Measurements from ENCODE around the gene ABCD3. TPM values are rescaled to one million over a fixed set of nuclear protein-coding genes. Genes with fewer than 3 reads are reported as not detected.

The ABCD3 gene
- total and polyA plus RNA-seq, 2 of the 13 experiments (the other 11 are each of a cell fraction or from before 2014, with no cell fraction given) = 27.5 to 166 TPM

- TF ChIP-seq ARID4A (CRISPR knock-in tag; IDR thresholded peaks at IDR 0.05; ENCODE audit: borderline replicate concordance) = peak; percentile 34; the same call in 1 of the 2 replicates
- no peak for TF ChIP-seq SMAD9 (CRISPR knock-in tag; IDR thresholded peaks at IDR 0.05)
- no peak for TF ChIP-seq GPN1 (CRISPR knock-in tag; IDR thresholded peaks at IDR 0.05; ENCODE audit: borderline replicate concordance)
- no peak for TF ChIP-seq ZHX2 (IDR thresholded peaks at IDR 0.05; ENCODE audit: low read depth)
- peak; percentile 55; the same call in 1 of the 2 replicates for TF ChIP-seq ZHX2 (CRISPR knock-in tag; IDR thresholded peaks at IDR 0.05; ENCODE audit: borderline replicate concordance)
- peak; percentile 41; the same call in 1 of the 2 replicates for TF ChIP-seq TOE1 (CRISPR knock-in tag; IDR thresholded peaks at IDR 0.05)
- TF ChIP-seq ZNF629 (CRISPR knock-in tag; conservative IDR thresholded peaks at IDR 0.05) = no peak
- TF ChIP-seq, protein P1, sequence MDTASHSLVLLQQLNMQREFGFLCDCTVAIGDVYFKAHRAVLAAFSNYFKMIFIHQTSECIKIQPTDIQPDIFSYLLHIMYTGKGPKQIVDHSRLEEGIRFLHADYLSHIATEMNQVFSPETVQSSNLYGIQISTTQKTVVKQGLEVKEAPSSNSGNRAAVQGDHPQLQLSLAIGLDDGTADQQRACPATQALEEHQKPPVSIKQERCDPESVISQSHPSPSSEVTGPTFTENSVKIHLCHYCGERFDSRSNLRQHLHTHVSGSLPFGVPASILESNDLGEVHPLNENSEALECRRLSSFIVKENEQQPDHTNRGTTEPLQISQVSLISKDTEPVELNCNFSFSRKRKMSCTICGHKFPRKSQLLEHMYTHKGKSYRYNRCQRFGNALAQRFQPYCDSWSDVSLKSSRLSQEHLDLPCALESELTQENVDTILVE (CRISPR knock-in tag; IDR thresholded peaks at IDR 0.05) = no peak; the same call in 1 of the 2 replicates
- TF ChIP-seq HNRNPK (IDR thresholded peaks at IDR 0.05; ENCODE audit: low read depth, low read length, poor library complexity, severe bottlenecking) = no peak
- no peak for TF ChIP-seq ZNF382 (CRISPR knock-in tag; IDR thresholded peaks at IDR 0.05; ENCODE audit: borderline replicate concordance)
- TF ChIP-seq ZNF670 (CRISPR knock-in tag; IDR thresholded peaks at IDR 0.05; ENCODE audit: borderline replicate concordance) = no peak
- TF ChIP-seq, protein P2, sequence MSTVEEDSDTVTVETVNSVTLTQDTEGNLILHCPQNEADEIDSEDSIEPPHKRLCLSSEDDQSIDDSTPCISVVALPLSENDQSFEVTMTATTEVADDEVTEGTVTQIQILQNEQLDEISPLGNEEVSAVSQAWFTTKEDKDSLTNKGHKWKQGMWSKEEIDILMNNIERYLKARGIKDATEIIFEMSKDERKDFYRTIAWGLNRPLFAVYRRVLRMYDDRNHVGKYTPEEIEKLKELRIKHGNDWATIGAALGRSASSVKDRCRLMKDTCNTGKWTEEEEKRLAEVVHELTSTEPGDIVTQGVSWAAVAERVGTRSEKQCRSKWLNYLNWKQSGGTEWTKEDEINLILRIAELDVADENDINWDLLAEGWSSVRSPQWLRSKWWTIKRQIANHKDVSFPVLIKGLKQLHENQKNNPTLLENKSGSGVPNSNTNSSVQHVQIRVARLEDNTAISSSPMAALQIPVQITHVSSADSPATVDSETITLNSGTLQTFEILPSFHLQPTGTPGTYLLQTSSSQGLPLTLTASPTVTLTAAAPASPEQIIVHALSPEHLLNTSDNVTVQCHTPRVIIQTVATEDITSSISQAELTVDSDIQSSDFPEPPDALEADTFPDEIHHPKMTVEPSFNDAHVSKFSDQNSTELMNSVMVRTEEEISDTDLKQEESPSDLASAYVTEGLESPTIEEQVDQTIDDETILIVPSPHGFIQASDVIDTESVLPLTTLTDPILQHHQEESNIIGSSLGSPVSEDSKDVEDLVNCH (CRISPR knock-in tag; IDR thresholded peaks at IDR 0.05) = no peak
- no peak for TF ChIP-seq KDM2A (CRISPR knock-in tag; IDR thresholded peaks at IDR 0.05; ENCODE audit: borderline replicate concordance, low read depth)
- peak; percentile 97 for TF ChIP-seq RARA (CRISPR knock-in tag; IDR thresholded peaks at IDR 0.05)
- TF ChIP-seq NFKB2 (CRISPR knock-in tag; IDR thresholded peaks at IDR 0.05; ENCODE audit: borderline replicate concordance) = no peak
Observed at GRCh38 chr1:94425821-94426484, 7.8 kb downstream of the ABCD3 start (continued).

All from HepG2 (cell line).